RPMI8226 (cell line): ENCODE data around the gene PRRT4.

Source experiments
- DNase-seq: peaks from one replicate; pipeline ENCODE4 v3.0.0-alpha.2; 2015

PRRT4 gene

DNA sequence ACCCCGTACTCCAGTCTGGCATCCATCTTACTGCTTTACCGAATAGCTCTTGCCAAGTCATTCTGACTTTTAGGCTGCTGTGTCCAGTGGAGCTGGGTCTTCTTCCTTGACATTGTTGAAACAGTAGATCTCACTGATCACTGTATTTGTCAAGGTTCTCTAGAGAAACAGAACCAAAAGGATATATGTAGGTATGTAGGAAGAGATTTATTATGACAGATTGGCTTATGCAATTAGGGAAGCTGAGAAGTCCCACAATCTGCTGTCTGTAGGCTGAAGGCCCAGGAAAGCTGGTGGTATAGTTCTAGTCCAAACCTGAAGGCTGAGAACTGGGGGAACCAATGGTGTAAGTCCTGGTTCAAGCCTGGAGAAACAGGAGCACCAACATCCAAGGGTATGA, 12.1 kb upstream of the PRRT4 start:
- DNase-seq = no peak

GRCh38 chr7:128370491-128370890, 9.0 kb upstream of the PRRT4 start:
- DNase-seq = no peak

- DNase-seq = no peak
Observed at GRCh38 chr7:128366986-128367385, 5.5 kb upstream of the PRRT4 start.

- no peak for DNase-seq
Observed at GRCh38 chr7:128366300-128366699, 4.8 kb upstream of the PRRT4 start.

DNA sequence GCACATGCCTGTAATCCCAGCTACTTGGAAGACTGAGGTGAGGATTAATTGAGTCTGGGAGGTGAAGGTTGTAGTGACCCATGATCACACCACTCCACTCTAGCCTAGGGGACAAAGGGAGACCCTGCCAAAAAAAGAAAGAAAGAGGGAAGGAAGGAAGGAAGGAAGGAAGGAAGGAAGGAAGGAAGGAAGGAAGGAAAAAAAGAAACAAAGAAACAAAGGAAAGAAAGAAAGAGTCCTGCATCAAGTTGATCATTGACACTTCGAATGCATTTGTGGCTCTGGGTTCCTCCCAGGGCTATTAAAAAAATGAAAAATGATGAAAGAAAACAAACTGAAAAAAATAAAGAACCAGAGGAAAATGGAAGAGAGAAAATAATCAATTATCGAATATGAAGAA, 3.9 kb upstream of the PRRT4 start:
- no peak for DNase-seq

DNA sequence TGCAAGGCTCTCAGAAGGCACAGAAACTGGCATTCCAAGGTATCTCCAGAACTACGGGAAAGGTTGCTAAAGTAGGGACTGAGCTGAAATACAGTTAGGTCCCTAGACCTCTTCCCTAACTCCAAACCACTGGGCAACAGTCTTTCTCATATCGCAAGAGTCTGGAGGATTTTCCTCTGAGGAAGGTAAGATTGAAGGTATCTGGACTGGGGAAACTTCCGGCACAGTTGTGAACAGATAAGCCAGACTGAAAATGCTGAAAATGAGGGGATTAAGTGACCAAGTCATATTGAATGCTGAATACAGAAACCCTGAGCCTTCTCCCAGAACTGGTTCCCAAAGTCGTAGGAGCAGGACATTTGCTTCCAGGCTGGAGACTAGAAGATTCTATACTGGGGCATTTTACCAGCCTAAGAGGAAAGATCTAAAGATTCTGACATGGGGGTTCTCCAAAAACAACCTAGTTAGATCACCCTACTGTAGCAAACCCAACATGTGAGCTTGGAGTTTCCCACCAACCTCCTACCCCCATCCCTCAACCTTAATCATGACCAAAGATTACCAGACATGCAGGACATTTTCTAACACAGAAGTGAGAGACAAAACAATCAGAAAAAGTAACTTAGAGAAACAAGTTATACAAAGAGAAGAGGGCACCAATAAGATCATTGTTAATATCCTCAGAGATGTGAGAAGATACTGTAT, 2.8 kb upstream of the PRRT4 start:
- no peak for DNase-seq

- no peak for DNase-seq
Observed at GRCh38 chr7:128363261-128363721, 1.8 kb upstream of the PRRT4 start.

GRCh38 chr7:128362670-128363069, 1.2 kb upstream of the PRRT4 start:
- no peak for DNase-seq

DNA sequence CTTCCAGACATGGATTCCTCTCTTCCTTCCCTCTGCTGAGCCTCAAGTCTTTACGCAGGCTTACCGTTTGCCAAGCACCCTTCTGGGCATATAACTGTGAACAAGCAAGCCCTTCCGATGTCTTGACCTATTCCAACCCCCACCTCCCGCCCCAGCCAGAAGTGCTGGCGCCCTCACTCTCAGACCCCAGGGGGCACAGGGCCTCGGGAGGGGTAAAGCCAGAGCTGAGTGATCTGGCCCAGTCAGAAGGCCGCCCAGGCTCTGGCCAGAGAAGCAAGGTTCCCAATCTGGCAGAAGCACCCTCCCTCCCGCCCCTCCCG, 1.2 kb downstream of the PRRT4 start:
- no peak for DNase-seq

- DNase-seq = no peak
Observed at GRCh38 chr7:128359939-128360338, 1.6 kb downstream of the PRRT4 start.

DNA sequence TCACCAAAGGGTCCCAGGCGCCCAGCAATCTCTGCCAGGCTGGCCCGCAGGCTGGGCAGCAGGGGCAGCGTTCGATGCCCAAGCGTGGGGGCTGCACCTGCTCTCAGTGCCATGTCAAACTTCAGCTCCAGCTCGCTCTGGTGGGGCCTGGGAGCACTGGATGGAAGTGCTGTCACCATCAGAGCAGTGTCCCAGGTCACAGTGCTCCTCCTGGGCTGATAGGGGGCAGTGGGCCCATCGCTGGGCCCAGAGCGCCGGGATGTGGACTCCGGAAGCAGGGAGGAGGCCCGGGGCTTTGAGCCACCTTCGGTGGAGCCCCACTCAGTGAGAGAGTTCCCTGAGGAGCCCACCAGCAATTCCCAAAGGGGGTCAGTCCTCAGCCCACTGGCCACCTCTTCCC, 2.2 kb downstream of the PRRT4 start:
- no peak for DNase-seq

- DNase-seq = no peak
Observed at GRCh38 chr7:128358233-128358632, 3.3 kb downstream of the PRRT4 start.

- DNase-seq = no peak
Observed at GRCh38 chr7:128357217-128357613, 4.3 kb downstream of the PRRT4 start.

- DNase-seq = no peak
Observed at GRCh38 chr7:128356546-128357216, 4.8 kb downstream of the PRRT4 start.

GRCh38 chr7:128353610-128354009, 7.9 kb downstream of the PRRT4 start:
- no peak for DNase-seq

GRCh38 chr7:128353189-128353588, 8.3 kb downstream of the PRRT4 start:
- no peak for DNase-seq

DNA sequence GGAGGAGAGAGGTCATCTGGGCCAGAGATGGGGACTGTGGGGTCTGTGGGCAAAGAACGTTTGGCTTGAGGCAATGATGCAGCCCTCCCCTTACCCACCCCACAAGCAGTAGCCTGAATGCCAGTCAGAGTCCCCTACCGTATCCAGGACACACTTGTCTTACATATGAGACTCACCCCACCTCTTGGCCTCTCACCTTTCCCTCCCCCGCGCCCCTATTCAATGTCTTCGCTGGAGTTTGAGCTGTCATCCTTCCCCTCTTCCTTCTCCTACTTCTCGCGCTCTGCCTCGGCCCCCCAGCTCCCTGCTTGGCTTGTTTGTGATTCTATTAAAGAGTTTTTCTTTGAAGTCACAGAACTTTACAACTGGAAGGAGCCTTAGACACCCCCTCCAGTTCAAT, 8.9 kb downstream of the PRRT4 start:
- DNase-seq = no peak

DNA sequence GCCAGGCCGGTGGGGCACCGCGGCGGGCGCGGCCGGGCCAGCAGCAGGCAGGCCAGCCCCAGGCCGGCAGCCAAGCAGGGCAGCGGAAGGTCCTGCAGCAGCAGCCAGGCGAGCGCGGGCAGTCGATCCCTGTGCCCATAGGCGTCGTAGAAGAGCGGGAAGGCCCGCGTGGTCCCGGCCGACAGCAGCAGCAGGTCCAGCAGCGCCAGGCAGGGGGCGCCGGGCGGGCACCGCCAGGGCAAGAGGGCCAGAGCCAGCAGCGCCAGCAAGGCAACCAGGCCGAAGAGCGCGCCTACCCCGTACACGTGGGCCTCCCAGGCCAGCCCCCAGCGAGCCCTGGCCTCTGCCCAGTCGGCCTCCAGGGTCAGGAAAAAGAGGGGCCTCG, 9.3 kb downstream of the PRRT4 start:
- peak; percentile 49 for DNase-seq

- no peak for DNase-seq
Observed at GRCh38 chr7:128351296-128352152, 10.0 kb downstream of the PRRT4 start.

DNA sequence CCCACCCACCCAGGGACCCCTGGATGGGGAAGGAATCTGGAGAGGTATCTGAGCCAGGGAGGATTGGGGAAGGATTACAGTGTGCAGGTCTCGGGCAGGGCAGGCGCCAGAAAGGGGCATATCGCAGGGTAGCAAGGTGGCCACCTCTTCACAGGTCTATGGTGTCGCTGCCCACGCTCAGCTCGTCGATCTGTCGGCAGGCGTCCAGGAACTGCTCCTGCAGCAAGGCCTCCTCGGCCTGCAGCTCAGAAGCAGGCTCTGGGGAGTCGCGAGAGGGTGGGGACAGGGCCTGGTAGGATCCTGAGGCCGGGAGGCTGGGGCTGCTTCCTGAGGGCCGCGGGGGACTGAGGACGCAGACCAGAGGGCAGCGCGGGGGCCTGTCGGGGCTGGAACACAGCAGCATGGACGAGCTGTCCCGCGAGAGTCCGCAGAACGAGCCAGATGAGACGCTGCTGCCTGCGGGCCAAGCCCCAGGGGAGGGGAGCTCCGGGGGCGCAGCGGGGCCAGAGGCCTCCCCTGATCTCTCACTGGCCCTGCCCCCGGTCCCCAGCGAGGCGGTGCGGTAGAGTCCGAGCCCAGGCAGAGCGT, 10.7 kb downstream of the PRRT4 start:
- no peak for DNase-seq

GRCh38 chr7:128349466-128349825, 12.0 kb downstream of the PRRT4 start:
- DNase-seq = no peak

DNA sequence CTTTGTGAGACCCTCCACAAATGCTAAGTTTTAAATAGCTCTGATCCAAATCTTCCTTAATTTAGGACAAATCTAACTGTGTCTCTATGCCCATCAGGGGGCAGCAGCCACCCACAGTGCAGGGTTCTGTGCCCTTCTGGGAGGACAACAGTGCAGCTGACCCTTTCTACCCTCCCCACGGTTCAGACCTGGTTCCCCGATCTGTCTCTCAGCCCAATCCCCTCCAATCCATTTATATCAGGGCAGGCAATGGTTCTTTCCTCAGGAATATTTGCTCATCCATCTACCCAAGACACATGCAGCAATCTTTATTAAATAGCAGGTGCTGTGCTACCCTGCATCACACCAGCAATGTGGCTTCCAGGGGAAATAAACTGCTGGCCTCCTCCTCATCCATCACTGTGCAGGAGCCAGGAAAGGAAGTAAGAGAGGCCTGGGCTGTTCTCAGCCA, 13.8 kb downstream of the PRRT4 start:
- peak; percentile 74 for DNase-seq

GRCh38 chr7:128344431-128344774, 17.1 kb downstream of the PRRT4 start:
- DNase-seq = no peak
